HepG2 (cell line): ENCODE measurements around the gene GHR. TPM values are rescaled to one million over a fixed set of nuclear protein-coding genes. Genes with fewer than 3 reads are reported as not detected.

ENCODE experiments used
- ATAC-seq: fragments of 200-7000 bp; cut with Tn5 transposase; 3 replicates; pipeline ENCODE4 v1.9.1; 2020; ENCODE audit warnings: mild to moderate bottlenecking, moderate library complexity
- BruUV-seq: library from RNA; stranded (reverse); fragments of 400-500 nt; replicated peaks from 2 replicates; lab custom pipeline; 2021; lab: Mats Ljungman, UMichigan
- CTCF ChIA-PET: fragments of 300-600 bp; formaldehyde crosslinking; extraction: SDS; loops from one replicate; lab custom pipeline; 2021; ENCODE audit warnings: low total read pairs, inconsistent platforms, low intra/inter-chr PET ratio; lab: Yijun Ruan, JAX
- POLR2A ChIA-PET: fragments of 350-600 bp; sonication (Branson Sonifier 250); formaldehyde crosslinking; loops from one replicate; lab custom pipeline; 2020; ENCODE audit warnings: antibody characterized with exemption, inconsistent platforms; lab: Yijun Ruan, JAX
- DNase-seq: peaks from one replicate; pipeline ENCODE4 v3.0.0-alpha.2; 2015; ENCODE audit warnings: low spot score
- FAIRE-seq: peaks from 3 replicates; lab custom pipeline; 2011; peaks lifted over from hg19 to GRCh38; lab: Jason Lieb, UNC
- H2AFZ ChIP-seq: one replicate; pipeline ENCODE4 v1.6.1; 2011; ENCODE audit warnings: low read length, inconsistent platforms
- H3K27ac ChIP-seq: fragments of 300-600 bp; 3 replicates; pipeline ENCODE4 v1.8.0; 2011; ENCODE audit warnings: mixed run types, mild to moderate bottlenecking, mixed read lengths, low read length, inconsistent platforms; ENCODE audit not compliant: insufficient read depth; ENCODE audit errors: extremely low read length
- H3K27me3 ChIP-seq, 2 experiments: fragments of 200-600 bp in 1 of 2; 2 replicates in 1 of 2; 3 replicates in 1 of 2; pipeline versions ENCODE4 v1.6.0 to v1.8.0; 2011; ENCODE audit warnings: low read length in 2 of 2, mild to moderate bottlenecking in 2 of 2, moderate library complexity in 2 of 2, inconsistent platforms in 1 of 2; ENCODE audit not compliant: insufficient read depth in 2 of 2, control insufficient read depth in 1 of 2
- H3K36me3 ChIP-seq, 2 experiments: fragments of 200-600 bp in 1 of 2; replicated peaks in 1 of 2; 2 replicates in 1 of 2; 3 replicates in 1 of 2; pipeline versions ENCODE4 v1.5.1 to v1.8.0; 2011; ENCODE audit warnings: low read length in 2 of 2, inconsistent platforms in 1 of 2; ENCODE audit not compliant: insufficient read depth in 2 of 2, control insufficient read depth in 1 of 2
- H3K4me1 ChIP-seq: 2 replicates; pipeline ENCODE4 v1.5.1; 2012; ENCODE audit warnings: low read length, inconsistent platforms; ENCODE audit not compliant: insufficient read depth
- H3K4me2 ChIP-seq: 2 replicates; pipeline ENCODE4 v1.6.0; 2011; ENCODE audit warnings: low read depth, low read length, inconsistent platforms
- H3K4me3 ChIP-seq, 3 experiments: fragments of 200-600 bp in 1 of 3; sonication (generic), shearing (Covaris generic) in 1 of 3; replicated peaks in 1 of 3; 2 replicates each; pipeline ENCODE4 v1.5.1; 2011 to 2016; ENCODE audit warnings: low read length in 3 of 3, inconsistent platforms in 2 of 3, low read depth in 2 of 3, mild to moderate bottlenecking in 2 of 3, control low read depth in 1 of 3, mixed read lengths in 1 of 3; ENCODE audit not compliant: insufficient read depth in 1 of 3
- H3K79me2 ChIP-seq: one replicate; pipeline ENCODE4 v1.6.1; 2011; ENCODE audit warnings: low read length, inconsistent platforms; ENCODE audit not compliant: insufficient read depth
- H3K9ac ChIP-seq: 2 replicates; pipeline ENCODE4 v1.6.0; 2011; ENCODE audit warnings: mild to moderate bottlenecking, low read depth, low read length, inconsistent platforms; ENCODE audit not compliant: insufficient read depth
- H3K9me3 ChIP-seq: 2 replicates; pipeline ENCODE4 v1.5.1; 2012; ENCODE audit warnings: mild to moderate bottlenecking, low read length
- H4K20me1 ChIP-seq: 2 replicates; pipeline ENCODE4 v1.6.0; 2011; ENCODE audit warnings: inconsistent platforms, mild to moderate bottlenecking, low read length, moderate library complexity; ENCODE audit not compliant: insufficient read depth
- ARID5B ChIP-seq: IDR thresholded peaks from 2 replicates; pipeline ENCODE4 v1.4.0; 2020; ENCODE audit warnings: mild to moderate bottlenecking, missing genetic modification reagents
- HNRNPH1 ChIP-seq: fragments of 200-400 bp; formaldehyde crosslinking; optimal IDR thresholded peaks from 2 replicates; pipeline ENCODE3; 2017; ENCODE audit warnings: mild to moderate bottlenecking, low read depth, low read length
- ZBTB20 ChIP-seq: sonication (generic); formaldehyde crosslinking; IDR thresholded peaks from 2 replicates; pipeline ENCODE4 v1.8.1; 2023; ENCODE audit warnings: missing genetic modification reagents, low read depth, mild to moderate bottlenecking, borderline replicate concordance
- ZBTB34 ChIP-seq: sonication (generic); formaldehyde crosslinking; IDR thresholded peaks from 2 replicates; pipeline ENCODE4 v1.8.0; 2022; ENCODE audit warnings: mild to moderate bottlenecking, missing genetic modification reagents
- ZNF333 ChIP-seq: sonication (generic); formaldehyde crosslinking; IDR thresholded peaks from 2 replicates; pipeline ENCODE4 v1.4.0; 2020; ENCODE audit warnings: mild to moderate bottlenecking, missing genetic modification reagents, borderline replicate concordance
- WGBS: methylation state at CpG from one replicate; pipeline ENCODE4 v1.1.6; 2017; ENCODE audit warnings: low lambda C conversion rate; 5-methylcytosine and 5-hydroxymethylcytosine counted together
- in situ Hi-C: cut with HindIII; loops from 2 replicates; pipeline ENCODE4 v1.10.0; 2017; ENCODE audit warnings: low pct_unique_long_range_greater_than_20kb; ENCODE audit not compliant: extremely low pct_ligation_motif_present
- intact Hi-C: fragments of 100-400 bp; cut with micrococcal nuclease; formaldehyde crosslinking; loops from one replicate; pipeline ENCODE4 v1.10.0; 2022; ENCODE audit not compliant: unreplicated experiment
- polyA plus RNA-seq, 8 experiments: library from polyadenylated mRNA; depleted of rRNA in 3 of 8; stranded (reverse) in 7 of 8; unstranded in 1 of 8; fragments of >200 nt; fragmentation: Illumina TruSeq in 4 of 8; extraction: Trizol in 4 of 8; gene quantifications; 2 replicates each; pipeline versions ENCODE4 v1.2.1 to v1.2.3, GENCODE V29; 2011 to 2016; ENCODE audit warnings: low read depth in 4 of 8, missing spikeins in 1 of 8, mixed read lengths in 1 of 8; ENCODE audit not compliant: insufficient read depth in 1 of 8
- total RNA-seq, 5 experiments: library from RNA; depleted of rRNA; stranded (reverse); fragments of >200 nt; fragmentation: Illumina TruSeq; extraction: Trizol; gene quantifications; 2 replicates each; pipeline ENCODE4 v1.2.3, GENCODE V29; 2016; ENCODE audit warnings: low read depth in 1 of 5

GHR gene
- total and polyA plus RNA-seq, 2 of the 13 experiments (the other 11 are each of a cell fraction or from before 2014, with no cell fraction given): 0.07 TPM; not detected in 1

DNA sequence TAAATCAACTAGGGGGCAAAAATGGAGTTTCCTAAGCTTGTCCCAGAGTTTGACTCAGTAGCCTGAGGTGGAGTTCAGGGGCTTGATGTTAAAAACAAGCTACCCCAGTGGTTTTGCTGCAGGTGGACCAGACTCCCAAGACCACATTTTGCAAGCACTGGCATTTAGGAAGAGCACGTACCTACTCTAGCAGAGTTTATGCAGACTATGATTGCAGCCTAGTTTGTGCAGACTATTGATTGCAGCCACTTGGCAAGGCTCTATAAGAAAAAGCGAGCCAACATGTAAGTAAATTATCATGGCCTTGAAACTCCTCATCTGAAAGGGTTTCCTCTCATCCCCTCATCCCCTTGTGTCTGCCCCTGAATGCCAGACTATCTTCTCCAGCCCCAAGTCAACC, 231.4 kb downstream of the GHR start:
- H3K79me2 ChIP-seq: no peaks in the 10 kb centered on the region
- H3K4me2 ChIP-seq: no peak overlapping the region
- no peaks in the 10 kb centered on the region for H3K9me3 ChIP-seq
- FAIRE-seq (no peak), ATAC-seq (no peak), DNase-seq (no peak)
- no peak overlapping the region for H3K27ac ChIP-seq
- H2AFZ ChIP-seq: no peak overlapping the region
- 39% methylated on average over 2 of the region's 2 CpGs for WGBS
- intact Hi-C loops: no loop called here
- H3K4me1 ChIP-seq: no peaks in the 10 kb centered on the region
- BruUV-seq: no TSS peak
- H4K20me1 ChIP-seq: no peaks in the 10 kb centered on the region
- no peak overlapping the region for H3K4me3 ChIP-seq
- no peaks in the 10 kb centered on the region for H3K27me3 ChIP-seq
- no peaks in the 10 kb centered on the region for H3K36me3 ChIP-seq
- POLR2A ChIA-PET: no interaction called here
- no peak overlapping the region for H3K9ac ChIP-seq
- CTCF ChIA-PET: no interaction called here
- TF ChIP-seq ZBTB20 (CRISPR knock-in tag): no peak
- TF ChIP-seq HNRNPH1: no peak
- TF ChIP-seq ARID5B (CRISPR knock-in tag): no peak
- TF ChIP-seq ZNF333: no peak
- no peak for TF ChIP-seq ZBTB34 (CRISPR knock-in tag)
- in situ Hi-C loops: no loop called here
